Activated CD4-positive, alpha-beta memory T cell treated with anti-CD3 and anti-CD28 coated beads, Interleukin-2, amount 10 ng/mL, durations not matched to agents 7 days and 5 days (primary cell): ENCODE data around the gene UNC13A. TPM values are rescaled to one million over a fixed set of nuclear protein-coding genes. Genes with fewer than 3 reads are reported as not detected.
"Not testable (repeated sequence)": the region's sequence is repeated elsewhere in the genome, so short reads cannot be mapped to it uniquely, and the experiment has no call there.

Experiments
- CTCF ChIA-PET: fragments of 350-600 bp; sonication (Branson Sonifier 250); formaldehyde crosslinking; loops from one replicate; lab custom pipeline; 2021; ENCODE audit warnings: antibody characterized with exemption, inconsistent platforms; lab: Charles Lee
- POLR2A ChIA-PET: fragments of 350-600 bp; sonication (Branson Sonifier 250); formaldehyde crosslinking; loops from one replicate; lab custom pipeline; 2021; ENCODE audit warnings: antibody characterized with exemption; lab: Charles Lee
- DNase-seq: peaks from one replicate; pipeline ENCODE4 v3.0.0-alpha.2; 2020
- H3K27ac Mint-ChIP-seq: one replicate; pipeline ENCODE4 v1.8.0; 2021; ENCODE audit warnings: mild to moderate bottlenecking, mixed read lengths
- H3K27me3 Mint-ChIP-seq: one replicate; pipeline ENCODE4 v1.8.0; 2021; ENCODE audit warnings: mixed read lengths
- H3K36me3 Mint-ChIP-seq: one replicate; pipeline ENCODE4 v1.8.0; 2021; ENCODE audit warnings: low read depth, mixed read lengths
- H3K4me1 Mint-ChIP-seq: one replicate; pipeline ENCODE4 v1.8.0; 2021; ENCODE audit warnings: mixed read lengths
- H3K4me3 Mint-ChIP-seq: one replicate; pipeline ENCODE4 v1.8.0; 2021; ENCODE audit warnings: mild to moderate bottlenecking, mixed read lengths
- H3K9me3 Mint-ChIP-seq: one replicate; pipeline ENCODE4 v1.8.0; 2021; ENCODE audit warnings: mixed read lengths
- total RNA-seq, 2 experiments: library from RNA; stranded (reverse); gene quantifications; one replicate each; pipeline ENCODE4 v1.2.3, GENCODE V29; 2021

UNC13A gene
- total RNA-seq, 2 experiments from 2014 or later, result 0.03 TPM; not detected in 1

- ChIA-PET CTCF (interaction anchor here (0.6 to 1.9 kb wide), 7 partner anchors 10 to 382 kb away, joined by 3 to 8 read pairs (median 3); partner anchors contain the start of gene RPL18A), POLR2A (interaction anchor here (0.6 to 2.7 kb wide), 5 partner anchors 46 to 352 kb away, joined by 3 to 11 read pairs (median 5); partner anchors contain the start of genes FCHO1 and PGLS)
- Mint-ChIP-seq H3K4me1 (peaks cover 25% of the 10 kb centered on the region), H3K4me3 (peak overlapping the region; percentile 86), H3K27me3 (no peaks in the 10 kb centered on the region), H3K9me3 (no peaks in the 10 kb centered on the region), H3K27ac (no peak overlapping the region), H3K36me3 (peaks cover 23% of the 10 kb centered on the region)
- no peak for DNase-seq
Measured at GRCh38 chr19:17556995-17557394, 131.2 kb downstream of the UNC13A start.

- ChIA-PET CTCF (interaction anchor here (0.7 to 1.4 kb wide), 6 partner anchors 10 to 303 kb away, joined by 3 to 8 read pairs (median 4); partner anchors contain the start of gene RPL18A), POLR2A (interaction anchor here (0.6 to 2.7 kb wide), 7 partner anchors 10 to 353 kb away, joined by 3 to 11 read pairs (median 3); partner anchors contain the start of genes FCHO1 and PGLS)
- Mint-ChIP-seq H3K27me3 (no peaks in the 10 kb centered on the region), H3K27ac (peak overlapping the region; percentile 72), H3K36me3 (peaks cover 16% of the 10 kb centered on the region), H3K4me3 (peak overlapping the region; percentile 86), H3K4me1 (peaks cover 25% of the 10 kb centered on the region), H3K9me3 (no peaks in the 10 kb centered on the region)
- DNase-seq, result peak; percentile 36
Measured at GRCh38 chr19:17555929-17556813, 132.0 kb downstream of the UNC13A start.

GRCh38 chr19:17555480-17555928 lies 132.7 kb downstream of the UNC13A start, which contains the start of gene COLGALT1:
Gene COLGALT1 (plus strand): TSS chr19:17555649. CDS start chr19:17555714, 65 bp downstream.
- no peaks in the 10 kb centered on the region for H3K27me3 Mint-ChIP-seq
- peaks cover 25% of the 10 kb centered on the region for H3K4me1 Mint-ChIP-seq
- CTCF ChIA-PET, result interaction anchor here (0.7 to 1.3 kb wide), 3 partner anchors 34 to 59 kb away, joined by 3 to 4 read pairs (median 4); no protein-coding TSS in a partner anchor
- H3K27ac Mint-ChIP-seq, result peak within 1 kb of the TSS; percentile 72
- POLR2A ChIA-PET, result interaction anchor here (1.1 to 2.7 kb wide), 3 partner anchors 18 to 317 kb away, joined by 3 to 11 read pairs (median 5); partner anchors contain the start of gene PGLS
- DNase-seq, result peak; percentile 99
- peaks cover 15% of the 10 kb centered on the region for H3K36me3 Mint-ChIP-seq
- H3K4me3 Mint-ChIP-seq, result peak within 1 kb of the TSS; percentile 86
- no peaks in the 10 kb centered on the region for H3K9me3 Mint-ChIP-seq

- POLR2A ChIA-PET, result no interaction called here
Measured at GRCh38 chr19:17554968-17555479, 133.1 kb downstream of the UNC13A start.

GRCh38 chr19:17553256-17553655 lies 134.9 kb downstream of the UNC13A start:
- Mint-ChIP-seq H3K27me3 (no peaks in the 10 kb centered on the region), H3K27ac (no peak overlapping the region), H3K4me1 (peaks cover 19% of the 10 kb centered on the region), H3K36me3 (peaks cover 3% of the 10 kb centered on the region), H3K4me3 (no peak overlapping the region), H3K9me3 (no peaks in the 10 kb centered on the region)
- CTCF ChIA-PET, result interaction anchor here (1.6 to 1.7 kb wide), 2 partner anchors 20 to 57 kb away, joined by 8 to 10 read pairs; no protein-coding TSS in a partner anchor
- DNase-seq, result no peak
- POLR2A ChIA-PET, result interaction anchor here (1.5 kb wide), 1 partner anchor 42 kb away, joined by 5 read pairs; the partner anchor contains the start of gene PGLS

More at GRCh38 chr19:17554968-17555479, 133.1 kb downstream of the UNC13A start:
- Mint-ChIP-seq H3K27me3 (no peaks in the 10 kb centered on the region), H3K9me3 (no peaks in the 10 kb centered on the region), H3K4me1 (peaks cover 21% of the 10 kb centered on the region), H3K27ac (peak overlapping the region; percentile 10), H3K36me3 (peaks cover 10% of the 10 kb centered on the region), H3K4me3 (peak overlapping the region; percentile 86)
- CTCF ChIA-PET, result interaction anchor here (0.7 to 1.3 kb wide), 2 partner anchors 34 to 59 kb away, joined by 3 to 4 read pairs; no protein-coding TSS in a partner anchor
- DNase-seq, result no peak

GRCh38 chr19:17552735-17553134 lies 135.4 kb downstream of the UNC13A start:
- POLR2A ChIA-PET, result interaction anchor here (1.5 kb wide), 1 partner anchor 41 kb away, joined by 5 read pairs; the partner anchor contains the start of gene PGLS

More at GRCh38 chr19:17552735-17553134, 135.4 kb downstream of the UNC13A start:
- CTCF ChIA-PET, result interaction anchor here (1.6 to 1.7 kb wide), 2 partner anchors 21 to 56 kb away, joined by 8 to 10 read pairs; no protein-coding TSS in a partner anchor
- H3K9me3 Mint-ChIP-seq, H3K4me3 Mint-ChIP-seq, H3K36me3 Mint-ChIP-seq, H3K27ac Mint-ChIP-seq, H3K27me3 Mint-ChIP-seq, DNase-seq: not testable (repeated sequence)
- peaks cover 19% of the 10 kb centered on the region for H3K4me1 Mint-ChIP-seq

Other genes starting within 250 kb of the UNC13A start
- gene TMEM221, start 239.7 kb downstream of the UNC13A start, total RNA-seq, result not detected
- not detected for gene NXNL1, start 227.4 kb downstream of the UNC13A start, total RNA-seq
- gene SLC27A1, start 217.8 kb downstream of the UNC13A start, total RNA-seq, result 1 to 10 TPM; 3.6 to 4.1 TPM
- gene PGLS, start 176.7 kb downstream of the UNC13A start, total RNA-seq, result 10 to 100 TPM; 65.0 to 65.9 TPM
- gene COLGALT1, start 132.7 kb downstream of the UNC13A start, total RNA-seq, result 10 to 100 TPM; 36.1 to 38.9 TPM
- 10 to 100 TPM; 66.2 to 76.2 TPM for gene MAP1S, start 31.1 kb upstream of the UNC13A start, total RNA-seq
- 10 to 100 TPM; 64.8 to 76.7 TPM for gene FCHO1, start 63.1 kb upstream of the UNC13A start, total RNA-seq
- gene B3GNT3, start 106.8 kb upstream of the UNC13A start, total RNA-seq, result not detected
- 1 to 10 TPM; 7.9 to 9.0 TPM for gene INSL3, start 133.2 kb upstream of the UNC13A start, total RNA-seq
- 100 to 1,000 TPM; 233 to 237 TPM for gene JAK3, start 159.6 kb upstream of the UNC13A start, total RNA-seq
- 1,000 to 10,000 TPM; 2,013 to 2,059 TPM for gene RPL18A, start 171.6 kb upstream of the UNC13A start, total RNA-seq
- 1 to 10 TPM; 1.7 to 2.0 TPM for gene SLC5A5, start 183.6 kb upstream of the UNC13A start, total RNA-seq
- 10 to 100 TPM; 59.3 to 60.8 TPM for gene CCDC124, start 244.7 kb upstream of the UNC13A start, total RNA-seq